ENCODE results near the gene LRMDA.

DNA sequence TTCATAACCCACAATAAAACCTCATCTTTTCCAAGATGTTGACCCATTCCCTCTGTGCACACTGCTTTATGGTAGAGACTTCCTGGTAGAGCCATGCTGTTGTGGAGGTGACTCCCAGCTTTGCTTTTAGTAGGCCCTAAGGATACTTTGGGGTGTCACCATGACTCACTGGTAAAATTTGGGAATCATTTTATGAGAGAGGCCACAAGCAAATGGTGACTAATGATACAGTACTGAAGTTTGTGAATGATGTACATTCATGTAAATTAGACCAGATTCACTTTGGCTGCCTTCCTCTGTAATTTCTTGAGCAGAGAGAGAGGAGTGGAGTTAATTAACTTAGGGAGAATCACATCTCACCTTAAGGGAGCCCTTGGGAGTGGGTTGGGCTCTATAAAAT, 686.5 kb downstream of the LRMDA start:
- TF ChIP-seq, protein P1, sequence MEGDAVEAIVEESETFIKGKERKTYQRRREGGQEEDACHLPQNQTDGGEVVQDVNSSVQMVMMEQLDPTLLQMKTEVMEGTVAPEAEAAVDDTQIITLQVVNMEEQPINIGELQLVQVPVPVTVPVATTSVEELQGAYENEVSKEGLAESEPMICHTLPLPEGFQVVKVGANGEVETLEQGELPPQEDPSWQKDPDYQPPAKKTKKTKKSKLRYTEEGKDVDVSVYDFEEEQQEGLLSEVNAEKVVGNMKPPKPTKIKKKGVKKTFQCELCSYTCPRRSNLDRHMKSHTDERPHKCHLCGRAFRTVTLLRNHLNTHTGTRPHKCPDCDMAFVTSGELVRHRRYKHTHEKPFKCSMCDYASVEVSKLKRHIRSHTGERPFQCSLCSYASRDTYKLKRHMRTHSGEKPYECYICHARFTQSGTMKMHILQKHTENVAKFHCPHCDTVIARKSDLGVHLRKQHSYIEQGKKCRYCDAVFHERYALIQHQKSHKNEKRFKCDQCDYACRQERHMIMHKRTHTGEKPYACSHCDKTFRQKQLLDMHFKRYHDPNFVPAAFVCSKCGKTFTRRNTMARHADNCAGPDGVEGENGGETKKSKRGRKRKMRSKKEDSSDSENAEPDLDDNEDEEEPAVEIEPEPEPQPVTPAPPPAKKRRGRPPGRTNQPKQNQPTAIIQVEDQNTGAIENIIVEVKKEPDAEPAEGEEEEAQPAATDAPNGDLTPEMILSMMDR (IDR thresholded peaks at IDR 0.05): no peak
- TF ChIP-seq EP300 (IDR thresholded peaks at IDR 0.05): no peak

Data from sigmoid colon (tissue), 4 donors.